OCI-LY1 (cell line): ENCODE measurements around the gene SMIM14.
"Not testable (repeated sequence)": the region's sequence is repeated elsewhere in the genome, so short reads cannot be mapped to it uniquely, and the experiment has no call there.

Experiments
- H2AFZ ChIP-seq: fragments of 200-600 bp; sonication (generic), shearing (Covaris generic); 2 replicates; pipeline ENCODE4 v1.6.0; 2014; ENCODE audit warnings: antibody characterized with exemption, mild to moderate bottlenecking, low read length
- H3F3A ChIP-seq: fragments of 200-600 bp; sonication (generic), shearing (Covaris generic); 2 replicates; pipeline ENCODE4 v1.6.0; 2014; ENCODE audit warnings: mild to moderate bottlenecking, antibody characterized with exemption, low read length, moderate library complexity; ENCODE audit not compliant: insufficient read depth
- H3K27ac ChIP-seq: fragments of 200-600 bp; sonication (generic); 2 replicates; pipeline ENCODE4 v1.5.1; 2014; ENCODE audit warnings: low read length, mixed run types, mild to moderate bottlenecking, low read depth; ENCODE audit not compliant: poor library complexity, severe bottlenecking
- H3K27me3 ChIP-seq: fragments of 200-600 bp; sonication (generic); 2 replicates; pipeline ENCODE4 v1.6.0; 2014; ENCODE audit warnings: antibody characterized with exemption, mild to moderate bottlenecking, low read length, moderate library complexity; ENCODE audit not compliant: insufficient read depth
- H3K36me3 ChIP-seq: fragments of 200-600 bp; sonication (generic); 2 replicates; pipeline ENCODE4 v1.6.1; 2014; ENCODE audit warnings: mild to moderate bottlenecking, antibody characterized with exemption, low read length, moderate library complexity, mixed read lengths; ENCODE audit not compliant: insufficient read depth
- H3K4me1 ChIP-seq: fragments of 200-600 bp; sonication (generic); 2 replicates; pipeline ENCODE4 v1.5.1; 2014; ENCODE audit warnings: mild to moderate bottlenecking, low read length, moderate library complexity; ENCODE audit not compliant: insufficient read depth, severe bottlenecking
- H3K4me2 ChIP-seq: fragments of 200-600 bp; sonication (generic), shearing (Covaris generic); 2 replicates; pipeline ENCODE4 v1.6.1; 2014; ENCODE audit warnings: low read length
- H3K4me3 ChIP-seq: fragments of 200-600 bp; sonication (generic); 2 replicates; pipeline ENCODE4 v1.5.1; 2014; ENCODE audit warnings: low read length, low read depth, mild to moderate bottlenecking, mixed read lengths; ENCODE audit not compliant: poor library complexity, severe bottlenecking
- H3K79me2 ChIP-seq: fragments of 200-600 bp; shearing (Covaris generic); 2 replicates; pipeline ENCODE4 v1.6.1; 2016; ENCODE audit warnings: mixed run types, low read length, mixed read lengths; ENCODE audit not compliant: insufficient read depth
- H3K9ac ChIP-seq: fragments of 200-600 bp; sonication (generic), shearing (Covaris generic); 2 replicates; pipeline ENCODE4 v1.6.1; 2014; ENCODE audit warnings: mild to moderate bottlenecking, low read length, mixed read lengths
- H3K9me2 ChIP-seq: fragments of 200-600 bp; sonication (generic), shearing (Covaris generic); 2 replicates; pipeline ENCODE4 v1.6.1; 2014; ENCODE audit warnings: low read depth, mild to moderate bottlenecking, low read length, mixed read lengths
- H3K9me3 ChIP-seq: fragments of 200-600 bp; shearing (Covaris generic); 2 replicates; pipeline ENCODE4 v1.6.1; 2014; ENCODE audit warnings: low read length, mixed read lengths
- H4K20me1 ChIP-seq: fragments of 200-600 bp; sonication (generic), shearing (Covaris generic); 2 replicates; pipeline ENCODE4 v1.6.0; 2016; ENCODE audit warnings: mild to moderate bottlenecking, low read length; ENCODE audit not compliant: insufficient read depth
- CTCF ChIP-seq: fragments of 200-600 bp; sonication (generic), shearing (Covaris generic); IDR thresholded peaks from 2 replicates; pipeline ENCODE4 v1.5.1; 2017; ENCODE audit warnings: mild to moderate bottlenecking, antibody characterized with exemption, low read length, moderate library complexity, mixed read lengths
- EZH2 ChIP-seq: fragments of 200-600 bp; sonication (generic), shearing (Covaris generic); IDR thresholded peaks from 2 replicates; pipeline ENCODE4 v1.8.0; 2017; ENCODE audit warnings: borderline replicate concordance, mixed run types, mild to moderate bottlenecking, antibody characterized with exemption, low read length, moderate library complexity, mixed read lengths

Gene SMIM14

GRCh38 chr4:39541987-39542610, 96.6 kb downstream of the SMIM14 start:
- Histone ChIP-seq H2AFZ (no peak overlapping the region), H3K4me1 (no peaks in the 10 kb centered on the region), H3K4me2 (no peak overlapping the region), H4K20me1 (no peaks in the 10 kb centered on the region), H3K27me3 (no peaks in the 10 kb centered on the region), H3K9me2 (no peaks in the 10 kb centered on the region), H3K4me3 (no peak overlapping the region), H3K9me3 (no peaks in the 10 kb centered on the region), H3F3A (no peaks in the 10 kb centered on the region), H3K36me3 (no peaks in the 10 kb centered on the region; the same call in 1 of the 2 replicates), H3K9ac (no peak overlapping the region), H3K79me2 (no peaks in the 10 kb centered on the region), H3K27ac (no peak overlapping the region)
- TF ChIP-seq EZH2 = no peak
- TF ChIP-seq CTCF = no peak

GRCh38 chr4:39539089-39539611, 99.5 kb downstream of the SMIM14 start:
- H3K9me2 ChIP-seq = no peaks in the 10 kb centered on the region
- H3K4me1 ChIP-seq = no peaks in the 10 kb centered on the region
- H3K79me2 ChIP-seq = no peaks in the 10 kb centered on the region
- no peak overlapping the region for H3K9ac ChIP-seq
- H2AFZ ChIP-seq = no peak overlapping the region
- no peak overlapping the region for H3K4me2 ChIP-seq
- no peaks in the 10 kb centered on the region for H3K27me3 ChIP-seq
- H3K4me3 ChIP-seq = no peak overlapping the region
- H3K27ac ChIP-seq = no peak overlapping the region
- no peak for TF ChIP-seq CTCF
- no peak for TF ChIP-seq EZH2
- H4K20me1 ChIP-seq = no peaks in the 10 kb centered on the region
- no peaks in the 10 kb centered on the region for H3K9me3 ChIP-seq
- no peaks in the 10 kb centered on the region; the same call in 1 of the 2 replicates for H3K36me3 ChIP-seq
- no peaks in the 10 kb centered on the region for H3F3A ChIP-seq

GRCh38 chr4:39533541-39533940, 105.1 kb downstream of the SMIM14 start:
- H3F3A ChIP-seq = no peaks in the 10 kb centered on the region
- H3K4me3 ChIP-seq = no peak overlapping the region
- H3K27ac ChIP-seq = no peak overlapping the region
- no peaks in the 10 kb centered on the region for H3K27me3 ChIP-seq
- no peaks in the 10 kb centered on the region for H4K20me1 ChIP-seq
- H3K9me3 ChIP-seq = no peaks in the 10 kb centered on the region
- peaks cover 11% of the 10 kb centered on the region for H3K4me1 ChIP-seq
- no peak overlapping the region for H3K9ac ChIP-seq
- H3K4me2 ChIP-seq = no peak overlapping the region
- no peaks in the 10 kb centered on the region for H3K9me2 ChIP-seq
- H3K36me3 ChIP-seq = peaks cover 20% of the 10 kb centered on the region
- H2AFZ ChIP-seq = no peak overlapping the region
- TF ChIP-seq EZH2 (no peak), CTCF (no peak)
- H3K79me2 ChIP-seq = no peaks in the 10 kb centered on the region

GRCh38 chr4:39532237-39532636, 106.4 kb downstream of the SMIM14 start:
- H4K20me1 ChIP-seq, H3K79me2 ChIP-seq, H3K9ac ChIP-seq, H3K4me3 ChIP-seq, H3K27me3 ChIP-seq, H3F3A ChIP-seq, H3K9me2 ChIP-seq, H3K27ac ChIP-seq, H2AFZ ChIP-seq, H3K9me3 ChIP-seq, H3K4me2 ChIP-seq: not testable (repeated sequence)
- H3K36me3 ChIP-seq = peaks cover 20% of the 10 kb centered on the region
- peaks cover 16% of the 10 kb centered on the region for H3K4me1 ChIP-seq
